ENCODE data around the gene STXBP5L.
"Not testable (repeated sequence)": the region's sequence is repeated elsewhere in the genome, so short reads cannot be mapped to it uniquely, and the experiment has no call there.

The STXBP5L gene

DNA sequence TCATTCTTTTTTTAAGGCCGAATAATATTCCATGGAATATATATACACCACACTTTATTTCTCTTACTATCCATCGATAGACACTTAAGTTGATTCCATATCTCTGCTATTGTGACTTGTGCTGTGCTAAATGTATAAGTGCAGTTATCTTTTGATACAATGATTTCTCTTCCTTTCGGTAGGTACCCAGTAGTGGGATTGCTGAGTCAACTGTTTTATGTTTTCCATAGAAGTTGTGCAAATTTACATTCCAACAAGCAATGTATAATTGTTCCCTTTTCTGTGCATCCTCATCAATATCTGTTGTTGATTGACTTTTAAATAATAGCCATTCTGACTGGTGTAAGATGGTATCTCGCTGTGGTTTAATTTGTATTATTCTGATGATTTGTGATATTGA is 81.0 kb downstream of the STXBP5L start:
- no peak for DNase-seq (ENCODE audit: extremely low read depth in 1 of 2, low read depth in 1 of 2)

- DNase-seq (ENCODE audit: extremely low read depth in 1 of 2, low read depth in 1 of 2): no peak
These were observed 110.9 kb downstream of the STXBP5L start for GRCh38 chr3:121018917-121019321.

DNA sequence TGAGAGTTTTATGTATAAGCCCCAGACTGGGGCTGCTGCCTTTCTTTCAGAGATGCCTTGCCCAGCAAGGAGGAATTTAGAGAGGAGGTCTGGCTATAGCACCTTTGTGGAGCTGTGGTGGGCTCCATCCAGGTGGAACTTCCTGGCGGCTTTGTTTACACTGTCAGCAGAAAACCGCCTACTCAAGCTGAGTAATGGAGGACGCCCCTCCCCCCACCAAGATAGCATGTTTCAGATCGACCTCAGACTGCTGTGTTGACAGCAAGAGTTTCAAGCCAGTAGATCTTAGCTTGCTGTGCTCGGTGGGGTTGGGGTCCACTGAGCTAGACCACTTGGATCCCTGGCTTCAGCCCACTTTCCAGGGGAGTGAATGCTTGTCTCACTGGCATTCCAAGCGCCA is 155.6 kb downstream of the STXBP5L start:
- DNase-seq (ENCODE audit: extremely low read depth in 1 of 2, low read depth in 1 of 2): no peak

GRCh38 chr3:121064121-121064520 is 156.1 kb downstream of the STXBP5L start:
- no peak for DNase-seq (ENCODE audit: extremely low read depth in 1 of 2, low read depth in 1 of 2)

- no peak for DNase-seq (ENCODE audit: extremely low read depth in 1 of 2, low read depth in 1 of 2)
These were observed 164.1 kb downstream of the STXBP5L start for GRCh38 chr3:121072133-121072532.

GRCh38 chr3:121073011-121073410 is 165.0 kb downstream of the STXBP5L start:
- DNase-seq (ENCODE audit: extremely low read depth in 1 of 2, low read depth in 1 of 2): no peak

- DNase-seq (ENCODE audit: extremely low read depth in 1 of 2, low read depth in 1 of 2): no peak
These were observed 167.2 kb downstream of the STXBP5L start for GRCh38 chr3:121075191-121075590.

GRCh38 chr3:121078378-121079101 is 170.5 kb downstream of the STXBP5L start:
- not testable (repeated sequence) for DNase-seq (ENCODE audit: extremely low read depth in 1 of 2, low read depth in 1 of 2)

GRCh38 chr3:121096953-121097352 is 188.9 kb downstream of the STXBP5L start:
- DNase-seq (ENCODE audit: extremely low read depth in 1 of 2, low read depth in 1 of 2): no peak

GRCh38 chr3:121111086-121111485 is 203.1 kb downstream of the STXBP5L start:
- not testable (repeated sequence) for DNase-seq (ENCODE audit: extremely low read depth in 1 of 2, low read depth in 1 of 2)

DNA sequence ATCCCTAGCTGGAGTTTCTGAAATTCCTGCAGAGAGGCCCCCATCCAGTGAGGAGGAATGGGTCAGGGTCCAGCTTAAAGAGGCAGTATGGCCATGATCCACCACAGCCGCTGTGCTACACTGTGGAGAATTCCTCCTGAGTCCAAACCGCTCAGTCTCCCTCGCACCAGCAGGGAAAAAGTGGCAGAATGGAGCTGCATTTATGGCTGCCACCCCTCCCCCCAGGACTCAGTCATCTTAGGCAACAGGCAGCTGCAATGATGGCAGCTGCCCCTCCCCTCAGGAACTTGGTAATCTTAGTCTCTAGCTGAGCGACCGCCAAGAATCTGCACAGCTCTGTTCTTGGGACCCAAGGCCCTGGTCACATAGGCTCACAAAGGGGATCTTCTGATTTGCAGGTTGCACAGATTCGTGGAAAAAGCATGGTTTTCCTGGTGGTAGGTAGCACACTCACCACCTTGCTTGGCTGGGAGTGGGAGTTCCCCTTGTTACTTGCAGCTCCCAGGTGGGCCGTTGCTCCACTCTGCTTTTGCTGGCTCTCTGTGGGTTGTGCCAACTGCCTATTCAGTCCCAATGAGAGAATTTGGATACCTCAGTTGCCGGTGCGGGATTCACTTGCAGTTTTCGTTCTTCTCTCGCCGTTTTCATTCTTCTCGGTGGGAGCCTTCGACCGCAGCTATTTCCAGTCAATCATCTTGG is 204.1 kb downstream of the STXBP5L start:
- DNase-seq (ENCODE audit: extremely low read depth in 1 of 2, low read depth in 1 of 2): no peak

DNA sequence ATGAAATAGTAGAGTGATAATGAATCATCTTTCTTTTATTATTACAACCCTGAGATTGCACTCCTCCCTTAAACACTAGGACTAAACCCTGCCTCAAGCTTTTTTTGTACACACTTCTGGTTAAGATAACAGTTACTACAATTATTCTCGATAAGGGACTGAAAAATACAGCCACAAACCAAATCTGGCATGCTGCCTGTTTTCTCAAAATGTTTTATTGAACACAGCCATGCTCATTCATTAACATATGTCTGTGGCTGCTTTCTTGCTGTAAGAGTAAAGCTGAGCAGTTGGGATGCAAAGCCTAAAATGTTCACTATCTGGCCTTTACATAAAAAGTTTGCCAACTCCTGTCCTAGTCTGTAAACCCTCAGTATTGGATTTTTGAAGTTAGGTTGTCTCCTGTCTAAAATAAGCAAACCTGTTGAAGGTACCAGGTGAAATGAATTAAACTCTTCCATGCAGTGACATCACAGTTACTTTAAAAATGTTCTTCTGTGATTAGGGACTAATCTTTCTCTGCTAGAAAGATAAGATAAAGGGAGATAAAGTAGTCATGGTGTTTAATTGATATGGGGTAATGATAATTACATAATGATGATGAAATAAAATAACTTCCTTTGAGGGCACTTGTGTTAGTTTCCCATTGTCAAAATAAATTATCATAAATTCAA is 218.2 kb downstream of the STXBP5L start:
- DNase-seq (ENCODE audit: extremely low read depth in 1 of 2, low read depth in 1 of 2): no peak

DNA sequence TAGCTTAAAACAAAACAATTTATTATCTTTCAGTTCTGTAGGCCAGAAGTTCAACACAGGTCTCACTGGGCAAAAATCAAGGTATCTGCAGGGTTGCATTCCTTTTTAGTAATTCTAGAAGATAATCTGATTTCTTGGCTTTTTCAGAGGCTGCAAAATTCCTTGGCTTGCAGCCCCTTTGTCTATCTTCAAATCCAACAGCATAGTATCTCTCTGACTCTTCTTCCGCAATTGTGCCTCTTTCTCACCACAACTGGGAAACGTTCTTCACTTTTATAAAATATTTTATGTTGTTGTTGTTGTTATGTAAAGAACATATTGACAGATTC is 218.7 kb downstream of the STXBP5L start:
- no peak for DNase-seq (ENCODE audit: extremely low read depth in 1 of 2, low read depth in 1 of 2)

DNA sequence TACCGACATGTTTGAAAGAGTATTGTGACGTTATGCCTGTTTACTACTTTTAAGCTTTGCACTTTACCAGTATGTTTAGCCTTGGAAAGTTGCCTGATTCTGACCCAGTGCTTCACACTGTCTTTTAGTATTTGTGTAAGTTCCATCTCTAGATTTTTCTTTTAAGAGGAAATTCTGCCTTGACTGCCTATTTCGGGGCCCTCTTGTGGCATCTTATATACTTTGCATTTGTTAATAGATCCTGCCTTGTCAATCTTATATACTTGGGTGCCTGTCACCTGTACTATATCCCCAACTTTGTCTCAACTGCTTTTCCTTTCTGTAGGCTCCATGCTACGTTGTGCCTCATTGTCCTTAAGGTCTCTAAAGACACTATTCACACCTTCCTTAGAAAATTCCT is 244.6 kb downstream of the STXBP5L start:
- no peak for DNase-seq (ENCODE audit: extremely low read depth in 1 of 2, low read depth in 1 of 2)

GRCh38 chr3:121153851-121154250 is 245.8 kb downstream of the STXBP5L start:
- DNase-seq (ENCODE audit: extremely low read depth in 1 of 2, low read depth in 1 of 2): no peak

- no peak for DNase-seq (ENCODE audit: extremely low read depth in 1 of 2, low read depth in 1 of 2)
These were observed 247.0 kb downstream of the STXBP5L start for GRCh38 chr3:121155028-121155427.

GRCh38 chr3:121165397-121165837 is 257.4 kb downstream of the STXBP5L start:
- DNase-seq (ENCODE audit: extremely low read depth in 1 of 2, low read depth in 1 of 2): no peak

GRCh38 chr3:121167374-121168139 is 259.6 kb downstream of the STXBP5L start:
- no peak for DNase-seq (ENCODE audit: extremely low read depth in 1 of 2, low read depth in 1 of 2)

DNA sequence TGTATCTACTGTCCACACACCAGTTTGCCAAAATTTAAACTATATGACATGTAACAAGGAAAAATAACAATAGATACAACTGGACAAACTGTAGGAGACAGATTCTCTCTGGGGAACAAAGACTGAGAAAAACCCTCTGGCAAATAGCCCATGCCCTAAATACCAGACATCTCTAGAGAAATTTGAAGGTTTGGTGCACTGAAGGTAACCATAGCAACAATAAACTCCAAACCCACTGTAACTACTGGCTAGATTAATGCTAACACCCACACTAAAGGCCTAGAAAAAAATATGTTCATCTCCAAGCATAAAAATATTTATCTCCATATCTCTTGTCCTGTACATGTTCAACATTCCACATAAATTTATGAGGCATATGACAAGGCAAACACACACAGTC is 267.1 kb downstream of the STXBP5L start:
- DNase-seq (ENCODE audit: extremely low read depth in 1 of 2, low read depth in 1 of 2): no peak

- not testable (repeated sequence) for DNase-seq (ENCODE audit: extremely low read depth in 1 of 2, low read depth in 1 of 2)
These were observed 282.6 kb downstream of the STXBP5L start for GRCh38 chr3:121190626-121191025.

GRCh38 chr3:121202573-121202972 is 294.6 kb downstream of the STXBP5L start:
- DNase-seq (ENCODE audit: extremely low read depth in 1 of 2, low read depth in 1 of 2): no peak
